Right lobe of liver (tissue), 6 donors: ENCODE data around the gene RMDN3. TPM values are rescaled to one million over a fixed set of nuclear protein-coding genes. Genes with fewer than 3 reads are reported as not detected.

ENCODE experiments used
- ATAC-seq, 4 donors: fragments of 200-7000 bp; cut with Tn5 transposase; one replicate each; pipeline ENCODE4 v1.9.1; 2020; ENCODE audit warnings: mild to moderate bottlenecking in 4 of 4, moderate library complexity in 4 of 4
- DNase-seq, 3 donors: peaks; one replicate each; pipeline ENCODE4 v3.0.0-alpha.2; 2020
- H3K27ac ChIP-seq, 3 donors: fragments of 200-600 bp; one replicate each; pipeline ENCODE4 v1.8.0; 2022
- H3K27me3 ChIP-seq, 2 donors: fragments of 200-600 bp; one replicate each; pipeline ENCODE4 v1.8.0; 2022
- H3K36me3 ChIP-seq, 4 donors: fragments of 200-600 bp; sonication (generic) in 1 of 4; one replicate each; pipeline versions ENCODE4 v1.5.1 to v1.8.0; 2017 to 2022; ENCODE audit warnings: control low read depth in 1 of 4
- H3K4me1 ChIP-seq, 4 donors: fragments of 200-600 bp; sonication (generic) in 1 of 4; one replicate each; pipeline versions ENCODE4 v1.5.1 to v1.8.0; 2017 to 2022; ENCODE audit warnings: control low read depth in 1 of 4
- H3K4me3 ChIP-seq, 3 donors: fragments of 200-600 bp; one replicate each; pipeline ENCODE4 v1.8.0; 2022
- H3K9me3 ChIP-seq, 4 donors: fragments of 200-600 bp; sonication (generic) in 1 of 4; one replicate each; pipeline versions ENCODE4 v1.5.1 to v1.8.0; 2017 to 2022; ENCODE audit warnings: control low read depth in 1 of 4
- CTCF ChIP-seq, 4 donors: fragments of 200-600 bp in 3 of 4; fragments of 450-650 bp in 1 of 4; IDR thresholded peaks; one replicate each; pipeline versions ENCODE4 v1.5.1 to v1.8.0; 2016 to 2022; ENCODE audit warnings: antibody characterized with exemption in 4 of 4, mild to moderate bottlenecking in 2 of 4
- POLR2A ChIP-seq: fragments of 450-650 bp; IDR thresholded peaks from one replicate; pipeline ENCODE4 v1.6.1; 2017; ENCODE audit warnings: antibody characterized with exemption, mild to moderate bottlenecking
- WGBS: methylation state at CpG from one replicate; pipeline ENCODE4 v1.1.6; 2018; ENCODE audit warnings: low coverage, low lambda C conversion rate; ENCODE audit not compliant: insufficient coverage; ENCODE audit errors: missing lambda C conversion rate; 5-methylcytosine and 5-hydroxymethylcytosine counted together
- intact Hi-C, 2 donors: fragments of 100-400 bp; cut with DNase I; formaldehyde crosslinking; loops; one replicate each; pipeline versions ENCODE4 v1.11.2 to v1.14.1; 2022
- total RNA-seq, 6 experiments: library from RNA; depleted of rRNA in 2 of 6; stranded (reverse); fragments of >200 nt in 2 of 6; fragmentation: NEBNext Ultra II Directional in 3 of 6; extraction: Animal tissue kit (Norgen Biotek cat#: 25700) in 3 of 6; gene quantifications; one replicate each; pipeline versions ENCODE4 v1.1.0 to v1.2.4, GENCODE V29; 2016 to 2023
- donor health status: DM: no; HTN: yes; CAD: no.
- donor health status: DM: no; HTN: no; CAD: no.
- donor health status: DM: no; HTN: no; CAD: no.
- donor health status: DM: no; HTN: yes; CAD: no.
- donor health status: DM: no; HTN: yes; CAD: no.

RMDN3 gene
- total RNA-seq, 6 experiments from 2014 or later: 25.3 to 38.5 (median 29.5) TPM

- no peak for TF ChIP-seq POLR2A
- no peak for TF ChIP-seq CTCF (IDR thresholded peaks at IDR 0.05)
- intact Hi-C loops: no loop called here
- Histone ChIP-seq H3K4me1 (peaks cover 0 to 11% (median 0%) of the 10 kb centered on the region in 4 donors), H3K4me3 (no peak overlapping the region), H3K27me3 (no peaks in the 10 kb centered on the region), H3K36me3 (no peaks in the 10 kb centered on the region), H3K27ac (no peak overlapping the region), H3K9me3 (no peaks in the 10 kb centered on the region)
- no peak for ATAC-seq
- peak in 1 of 3 donors; percentile 6 for DNase-seq
- WGBS: 64% methylated on average over 5 of the region's 6 CpGs
Observed at GRCh38 chr15:40756938-40757337, 1.9 kb upstream of the RMDN3 start.

- TF ChIP-seq CTCF (IDR thresholded peaks at IDR 0.05) (no peak), POLR2A (no peak)
- Histone ChIP-seq H3K9me3 (no peaks in the 10 kb centered on the region), H3K4me1 (peaks cover 0 to 11% (median 0%) of the 10 kb centered on the region in 4 donors), H3K36me3 (peaks cover 0 to 11% (median 9%) of the 10 kb centered on the region in 4 donors), H3K27me3 (no peaks in the 10 kb centered on the region), H3K4me3 (peak overlapping the region; percentile 81 to 98 (median 95)), H3K27ac (peak overlapping the region; percentile 61 to 75 (median 66))
- DNase-seq (peak in 1 of 3 donors; percentile 47), ATAC-seq (no peak)
- intact Hi-C loops: no loop called here
- 60% methylated on average over 10 of the region's 10 CpGs for WGBS
Observed at GRCh38 chr15:40755812-40756208, 756 bp upstream of the RMDN3 start.

GRCh38 chr15:40754574-40754882 is 526 bp downstream of the RMDN3 start:
- TF ChIP-seq POLR2A: no peak
- no peak for TF ChIP-seq CTCF (IDR thresholded peaks at IDR 0.05)
- no peaks in the 10 kb centered on the region for H3K9me3 ChIP-seq
- peak overlapping the region; percentile 81 to 98 (median 95) for H3K4me3 ChIP-seq
- peaks cover 0 to 11% (median 0%) of the 10 kb centered on the region in 4 donors for H3K4me1 ChIP-seq
- H3K36me3 ChIP-seq: peaks cover 0 to 20% (median 12%) of the 10 kb centered on the region in 4 donors
- DNase-seq: peak in 2 of 3 donors; percentile 60 to 71
- peak overlapping the region; percentile 69 to 76 (median 75) for H3K27ac ChIP-seq
- 0% methylated on average over 3 of the region's 22 CpGs for WGBS
- intact Hi-C loops: no loop called here
- ATAC-seq: peak; percentile 54 to 65 (median 62)
- no peaks in the 10 kb centered on the region for H3K27me3 ChIP-seq

GRCh38 chr15:40751745-40752144 is 3.3 kb downstream of the RMDN3 start:
- H3K4me3 ChIP-seq: no peak overlapping the region
- H3K36me3 ChIP-seq: peaks cover 0 to 28% (median 12%) of the 10 kb centered on the region in 4 donors
- WGBS: 67% methylated on average over 3 of the region's 12 CpGs
- intact Hi-C loops: no loop called here
- peaks cover 0 to 11% (median 0%) of the 10 kb centered on the region in 4 donors for H3K4me1 ChIP-seq
- no peak for DNase-seq
- no peaks in the 10 kb centered on the region for H3K9me3 ChIP-seq
- H3K27me3 ChIP-seq: no peaks in the 10 kb centered on the region
- TF ChIP-seq POLR2A (no peak), CTCF (IDR thresholded peaks at IDR 0.05) (no peak)
- no peak overlapping the region for H3K27ac ChIP-seq
- ATAC-seq: no peak

- Histone ChIP-seq H3K4me3 (no peak overlapping the region), H3K27me3 (no peaks in the 10 kb centered on the region), H3K9me3 (no peaks in the 10 kb centered on the region), H3K4me1 (peaks cover 0 to 11% (median 0%) of the 10 kb centered on the region in 4 donors), H3K36me3 (peaks cover 0 to 28% (median 12%) of the 10 kb centered on the region in 4 donors), H3K27ac (no peak overlapping the region)
- ATAC-seq (no peak), DNase-seq (no peak)
- WGBS: 67% methylated on average over 1 of the region's 4 CpGs
- TF ChIP-seq POLR2A (no peak), CTCF (IDR thresholded peaks at IDR 0.05) (no peak)
- intact Hi-C loops: no loop called here
Observed at GRCh38 chr15:40750885-40751284, 4.2 kb downstream of the RMDN3 start.
